ENCODE data around the gene CTXND2.

DNA sequence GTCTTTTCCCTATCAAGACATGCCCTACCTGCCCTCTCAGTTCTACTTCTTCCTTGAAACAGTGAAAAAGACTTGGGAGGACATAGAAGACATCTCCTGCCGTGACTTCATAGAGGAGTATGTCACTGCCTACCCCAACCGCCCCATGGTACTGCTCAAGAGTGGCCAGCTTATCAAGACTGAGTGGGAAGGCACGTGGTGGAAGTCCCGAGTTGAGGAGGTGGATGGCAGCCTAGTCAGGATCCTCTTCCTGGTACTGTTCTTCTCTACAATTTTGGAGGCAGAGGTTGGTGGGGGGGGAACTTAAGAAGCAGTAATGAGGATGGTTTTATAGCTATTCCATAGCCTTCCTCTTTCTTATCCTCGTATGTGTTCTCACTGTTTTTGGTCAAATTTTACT, 57.9 kb downstream of the CTXND2 start:
- no peak for TF ChIP-seq POLR2AphosphoS5 (IDR thresholded peaks at IDR 0.05; ENCODE audit: low read depth, low read length)
- TF ChIP-seq, protein P1, sequence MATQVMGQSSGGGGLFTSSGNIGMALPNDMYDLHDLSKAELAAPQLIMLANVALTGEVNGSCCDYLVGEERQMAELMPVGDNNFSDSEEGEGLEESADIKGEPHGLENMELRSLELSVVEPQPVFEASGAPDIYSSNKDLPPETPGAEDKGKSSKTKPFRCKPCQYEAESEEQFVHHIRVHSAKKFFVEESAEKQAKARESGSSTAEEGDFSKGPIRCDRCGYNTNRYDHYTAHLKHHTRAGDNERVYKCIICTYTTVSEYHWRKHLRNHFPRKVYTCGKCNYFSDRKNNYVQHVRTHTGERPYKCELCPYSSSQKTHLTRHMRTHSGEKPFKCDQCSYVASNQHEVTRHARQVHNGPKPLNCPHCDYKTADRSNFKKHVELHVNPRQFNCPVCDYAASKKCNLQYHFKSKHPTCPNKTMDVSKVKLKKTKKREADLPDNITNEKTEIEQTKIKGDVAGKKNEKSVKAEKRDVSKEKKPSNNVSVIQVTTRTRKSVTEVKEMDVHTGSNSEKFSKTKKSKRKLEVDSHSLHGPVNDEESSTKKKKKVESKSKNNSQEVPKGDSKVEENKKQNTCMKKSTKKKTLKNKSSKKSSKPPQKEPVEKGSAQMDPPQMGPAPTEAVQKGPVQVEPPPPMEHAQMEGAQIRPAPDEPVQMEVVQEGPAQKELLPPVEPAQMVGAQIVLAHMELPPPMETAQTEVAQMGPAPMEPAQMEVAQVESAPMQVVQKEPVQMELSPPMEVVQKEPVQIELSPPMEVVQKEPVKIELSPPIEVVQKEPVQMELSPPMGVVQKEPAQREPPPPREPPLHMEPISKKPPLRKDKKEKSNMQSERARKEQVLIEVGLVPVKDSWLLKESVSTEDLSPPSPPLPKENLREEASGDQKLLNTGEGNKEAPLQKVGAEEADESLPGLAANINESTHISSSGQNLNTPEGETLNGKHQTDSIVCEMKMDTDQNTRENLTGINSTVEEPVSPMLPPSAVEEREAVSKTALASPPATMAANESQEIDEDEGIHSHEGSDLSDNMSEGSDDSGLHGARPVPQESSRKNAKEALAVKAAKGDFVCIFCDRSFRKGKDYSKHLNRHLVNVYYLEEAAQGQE (IDR thresholded peaks at IDR 0.05; ENCODE audit: insufficient read depth in 1 of 2, low read depth in 2 of 2, low read length in 2 of 2), result no peak
- no peak for TF ChIP-seq TAF1 (IDR thresholded peaks at IDR 0.05; ENCODE audit: borderline replicate concordance, insufficient read depth, low read length)
- no peak for TF ChIP-seq SIN3A (IDR thresholded peaks at IDR 0.05; ENCODE audit: borderline replicate concordance, insufficient read depth, low read length)

Data from PFSK-1 (cell line).